ENCODE measurements around the gene AP2A2.

DNA sequence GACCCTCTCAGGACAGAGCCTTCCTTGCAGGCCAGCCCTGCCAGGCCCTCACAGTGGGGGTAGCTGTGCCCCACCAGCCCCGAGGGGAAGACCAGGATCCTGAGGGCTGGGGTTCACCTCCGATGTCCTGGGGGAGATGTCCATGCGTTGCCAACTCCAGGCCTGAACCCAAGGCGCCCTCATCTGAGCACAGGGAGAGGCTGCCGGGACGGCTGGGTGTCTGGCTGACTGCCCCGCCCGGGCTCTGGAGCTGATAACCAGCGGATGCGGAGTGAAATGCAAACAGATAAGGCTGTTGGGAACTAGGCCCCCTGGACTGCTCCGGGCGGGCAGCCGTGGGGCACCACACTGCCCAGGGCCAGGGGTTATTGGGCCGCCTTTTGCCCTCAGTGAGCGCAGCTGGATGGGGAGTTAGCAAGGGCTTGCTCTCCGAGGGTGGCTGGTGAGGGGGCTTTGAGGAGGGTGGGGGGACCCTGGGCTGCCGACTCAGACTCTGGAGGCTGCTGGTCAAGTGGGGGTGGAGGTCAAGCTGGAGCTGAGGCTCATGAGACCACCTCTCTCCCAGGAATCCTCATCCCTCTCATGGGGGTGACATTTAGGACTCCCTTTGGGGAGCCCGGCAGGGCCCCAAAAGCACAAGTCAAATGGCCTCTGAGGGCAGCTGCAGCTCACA lies 116.4 kb downstream of the AP2A2 start:
- TF ChIP-seq, protein P1, sequence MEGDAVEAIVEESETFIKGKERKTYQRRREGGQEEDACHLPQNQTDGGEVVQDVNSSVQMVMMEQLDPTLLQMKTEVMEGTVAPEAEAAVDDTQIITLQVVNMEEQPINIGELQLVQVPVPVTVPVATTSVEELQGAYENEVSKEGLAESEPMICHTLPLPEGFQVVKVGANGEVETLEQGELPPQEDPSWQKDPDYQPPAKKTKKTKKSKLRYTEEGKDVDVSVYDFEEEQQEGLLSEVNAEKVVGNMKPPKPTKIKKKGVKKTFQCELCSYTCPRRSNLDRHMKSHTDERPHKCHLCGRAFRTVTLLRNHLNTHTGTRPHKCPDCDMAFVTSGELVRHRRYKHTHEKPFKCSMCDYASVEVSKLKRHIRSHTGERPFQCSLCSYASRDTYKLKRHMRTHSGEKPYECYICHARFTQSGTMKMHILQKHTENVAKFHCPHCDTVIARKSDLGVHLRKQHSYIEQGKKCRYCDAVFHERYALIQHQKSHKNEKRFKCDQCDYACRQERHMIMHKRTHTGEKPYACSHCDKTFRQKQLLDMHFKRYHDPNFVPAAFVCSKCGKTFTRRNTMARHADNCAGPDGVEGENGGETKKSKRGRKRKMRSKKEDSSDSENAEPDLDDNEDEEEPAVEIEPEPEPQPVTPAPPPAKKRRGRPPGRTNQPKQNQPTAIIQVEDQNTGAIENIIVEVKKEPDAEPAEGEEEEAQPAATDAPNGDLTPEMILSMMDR (IDR thresholded peaks at IDR 0.05) = no peak
- no peak for TF ChIP-seq POLR2A (IDR thresholded peaks at IDR 0.05)
